Breast epithelium (tissue), 3 donors: ENCODE data around the gene NAV1.

ENCODE experiments used
- CTCF ChIP-seq, 3 donors: fragments of 450-650 bp; IDR thresholded peaks; one replicate each; pipeline ENCODE4 v1.5.1; 2016 to 2017; ENCODE audit warnings: antibody characterized with exemption in 3 of 3, mild to moderate bottlenecking in 3 of 3, moderate library complexity in 3 of 3
- POLR2A ChIP-seq: fragments of 450-650 bp; IDR thresholded peaks from one replicate; pipeline ENCODE4 v1.6.1; 2016; ENCODE audit warnings: antibody characterized with exemption, mild to moderate bottlenecking, moderate library complexity
- POLR2AphosphoS5 ChIP-seq, 3 donors: sonication (generic); formaldehyde crosslinking; IDR thresholded peaks; one replicate each; pipeline ENCODE4 v1.6.1; 2017; ENCODE audit warnings: antibody characterized with exemption in 3 of 3

- no peak for TF ChIP-seq POLR2A
- TF ChIP-seq CTCF (IDR thresholded peaks at IDR 0.05): no peak
- peak; percentile 6 to 56 (median 16) for TF ChIP-seq POLR2AphosphoS5 (IDR thresholded peaks at IDR 0.05)
Measured at GRCh38 chr1:201500670-201501120, 38.2 kb upstream of the NAV1 start.
